Heart left ventricle (tissue), 16 donors: ENCODE data around the gene PIGC. TPM values are rescaled to one million over a fixed set of nuclear protein-coding genes. Genes with fewer than 3 reads are reported as not detected.
"Not testable (repeated sequence)": the region's sequence is repeated elsewhere in the genome, so short reads cannot be mapped to it uniquely, and the experiment has no call there.

Experiments used
- ATAC-seq, 4 donors: fragments of 200-7000 bp; cut with Tn5 transposase; one replicate each; pipeline ENCODE4 v1.9.1; 2020 to 2022; ENCODE audit warnings: moderate library complexity in 4 of 4, mild to moderate bottlenecking in 3 of 4, moderate number of reproducible peaks in 1 of 4
- DNase-seq, 5 donors: peaks; one replicate each; pipeline ENCODE4 v3.0.0-alpha.2; 2020
- H3K27ac ChIP-seq, 12 donors: fragments of 200-600 bp; sonication (generic) in 4 of 12; one replicate each; pipeline versions ENCODE4 v1.5.0 to v1.8.0; 2016 to 2022; ENCODE audit warnings: mild to moderate bottlenecking in 2 of 12
- H3K27me3 ChIP-seq, 9 donors: fragments of 200-600 bp; sonication (generic) in 2 of 9; one replicate each; pipeline versions ENCODE4 v1.5.1 to v1.8.0; 2016 to 2022; ENCODE audit warnings: mild to moderate bottlenecking in 3 of 9
- H3K36me3 ChIP-seq, 9 donors: fragments of 200-600 bp; sonication (generic) in 2 of 9; one replicate each; pipeline versions ENCODE4 v1.5.0 to v1.8.0; 2018 to 2022; ENCODE audit warnings: mild to moderate bottlenecking in 2 of 9
- H3K4me1 ChIP-seq, 12 donors: fragments of 200-600 bp; sonication (generic) in 4 of 12; one replicate each; pipeline versions ENCODE4 v1.5.0 to v1.8.0; 2016 to 2022; ENCODE audit warnings: mild to moderate bottlenecking in 3 of 12
- H3K4me3 ChIP-seq, 12 donors: fragments of 200-600 bp; sonication (generic) in 4 of 12; one replicate each; pipeline versions ENCODE4 v1.5.0 to v1.8.0; 2017 to 2022; ENCODE audit warnings: mild to moderate bottlenecking in 9 of 12, moderate library complexity in 4 of 12
- H3K9me3 ChIP-seq, 12 donors: fragments of 200-600 bp; sonication (generic) in 4 of 12; one replicate each; pipeline versions ENCODE4 v1.5.0 to v1.8.0; 2016 to 2022; ENCODE audit warnings: mild to moderate bottlenecking in 1 of 12
- POLR2A ChIP-seq, 2 donors: fragments of 450-650 bp; IDR thresholded peaks; one replicate each; pipeline ENCODE4 v1.6.1; 2017; ENCODE audit warnings: antibody characterized with exemption in 2 of 2, mild to moderate bottlenecking in 2 of 2, moderate library complexity in 2 of 2
- WGBS, 4 donors: extraction: QIAGEN DNeasy Blood & Tissue Kit in 2 of 4; methylation state at CpG; one replicate each; pipeline versions ENCODE4 v1.1.5 to v1.1.7; 2013 to 2018; 5-methylcytosine and 5-hydroxymethylcytosine counted together
- intact Hi-C, 10 donors: fragments of 100-400 bp; cut with DNase I; formaldehyde crosslinking; loops; one replicate each; pipeline versions ENCODE4 v1.11.1 to v1.14.2; 2022
- polyA plus RNA-seq, 2 donors: library from polyadenylated mRNA; stranded (reverse); fragments of 200-250 nt; gene quantifications; one replicate each; pipeline ENCODE4 v1.2.3, GENCODE V29; 2013
- total RNA-seq, 9 donors: library from RNA; depleted of rRNA in 2 of 9; stranded (reverse); fragments of >200 nt in 2 of 9; fragmentation: NEBNext Ultra II Directional in 3 of 9; extraction: Animal tissue kit (Norgen Biotek cat#: 25700) in 3 of 9; gene quantifications; one replicate each; pipeline versions ENCODE4 v1.1.0 to v1.2.4, GENCODE V29; 2016 to 2023
- TF ChIP-seq, protein P1 (sequence below), 12 donors: fragments of 200-600 bp; sonication (generic) in 4 of 12; IDR thresholded peaks; one replicate each; pipeline versions ENCODE4 v1.5.0 to v1.8.0; 2018 to 2022; ENCODE audit warnings: antibody characterized with exemption in 12 of 12, mild to moderate bottlenecking in 5 of 12
- donor health status: ischemic (EF 13 %, LVEDD 7.1; RV severe dilation, severe dysfunction).
- donor health status: healthy with polysubstance abuse.
- donor health status: DM: no; HTN: yes; CAD: no.
- donor health status: DM: no; HTN: no; CAD: no.
- donor health status: ischemic (EF 25% LVEDD 6.9; RV normal size, moderate dysfunction).
- donor health status: ischemic (EF 25% LVEDD 5.7; RV mildly dilated, moderate dysfunction).
- donor health status: healthy.
- donor health status: DM: yes; HTN: yes; CAD: no.
- donor health status: ischemic (EF 35%, LVEDD 5.7; RV mildly dilated, moderate dysfunction).
- donor health status: nonischemic (EF 11% LVEDD 7.7; RV severe dilation, severe dysfunction).
- donor health status: DM: yes; HTN: yes; CAD: no.
- donor health status: PGD.
- donor health status: ischemic (EF 29% LVEDD 5.4; RV normal size, mild dysfunction).
- donor health status: nonischemic (EF 23%, LVEDD 6.1; RV moderate dilation, normal function).

The PIGC gene
- total and polyA plus RNA-seq, 11 donors = 12.3 to 22.9 (median 15.7) TPM

DNA sequence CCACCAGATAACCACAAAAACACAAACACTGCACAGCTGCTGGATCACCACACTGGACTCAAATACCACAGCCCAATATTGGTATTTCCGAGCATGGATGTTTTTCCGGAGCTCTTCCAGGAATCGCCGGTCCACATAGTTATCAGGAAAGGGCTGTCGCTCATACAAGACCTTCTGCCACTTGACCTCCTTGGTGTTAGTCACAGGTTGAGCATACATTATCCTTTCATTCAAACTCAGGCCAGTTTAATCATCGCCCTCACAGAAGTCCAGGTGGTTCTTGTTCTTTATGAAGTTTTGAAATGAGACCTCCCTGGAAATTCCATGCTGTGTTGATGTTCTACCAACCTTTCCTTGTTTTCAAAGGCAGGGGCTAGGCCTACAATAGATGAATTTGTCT lies 1.5 kb downstream of the PIGC start:
- no peak for DNase-seq
- H3K27me3 ChIP-seq = no peaks in the 10 kb centered on the region
- H3K36me3 ChIP-seq = peaks cover 0 to 11% (median 2%) of the 10 kb centered on the region in 9 donors
- H3K27ac ChIP-seq = no peak overlapping the region
- WGBS, 4 donors = 89 to 95% (median 89%) methylated on average over 6 of the region's 6 CpGs
- TF ChIP-seq, protein P1, sequence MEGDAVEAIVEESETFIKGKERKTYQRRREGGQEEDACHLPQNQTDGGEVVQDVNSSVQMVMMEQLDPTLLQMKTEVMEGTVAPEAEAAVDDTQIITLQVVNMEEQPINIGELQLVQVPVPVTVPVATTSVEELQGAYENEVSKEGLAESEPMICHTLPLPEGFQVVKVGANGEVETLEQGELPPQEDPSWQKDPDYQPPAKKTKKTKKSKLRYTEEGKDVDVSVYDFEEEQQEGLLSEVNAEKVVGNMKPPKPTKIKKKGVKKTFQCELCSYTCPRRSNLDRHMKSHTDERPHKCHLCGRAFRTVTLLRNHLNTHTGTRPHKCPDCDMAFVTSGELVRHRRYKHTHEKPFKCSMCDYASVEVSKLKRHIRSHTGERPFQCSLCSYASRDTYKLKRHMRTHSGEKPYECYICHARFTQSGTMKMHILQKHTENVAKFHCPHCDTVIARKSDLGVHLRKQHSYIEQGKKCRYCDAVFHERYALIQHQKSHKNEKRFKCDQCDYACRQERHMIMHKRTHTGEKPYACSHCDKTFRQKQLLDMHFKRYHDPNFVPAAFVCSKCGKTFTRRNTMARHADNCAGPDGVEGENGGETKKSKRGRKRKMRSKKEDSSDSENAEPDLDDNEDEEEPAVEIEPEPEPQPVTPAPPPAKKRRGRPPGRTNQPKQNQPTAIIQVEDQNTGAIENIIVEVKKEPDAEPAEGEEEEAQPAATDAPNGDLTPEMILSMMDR (IDR thresholded peaks at IDR 0.05) = no peak
- TF ChIP-seq POLR2A (IDR thresholded peaks at IDR 0.05) = no peak
- peaks cover 0 to 23% (median 12%) of the 10 kb centered on the region in 12 donors for H3K4me1 ChIP-seq
- peak overlapping the region in 4 of 12 donors; percentile 77 to 100 (median 88) for H3K4me3 ChIP-seq
- intact Hi-C loops = loop anchor here in 5 of 10 donors (5.0 to 10.0 kb wide), 4 partner anchors 438 to 640 kb away; no protein-coding TSS in a partner anchor
- H3K9me3 ChIP-seq = peaks cover 0 to 12% (median 0%) of the 10 kb centered on the region in 12 donors
- no peak for ATAC-seq

DNA sequence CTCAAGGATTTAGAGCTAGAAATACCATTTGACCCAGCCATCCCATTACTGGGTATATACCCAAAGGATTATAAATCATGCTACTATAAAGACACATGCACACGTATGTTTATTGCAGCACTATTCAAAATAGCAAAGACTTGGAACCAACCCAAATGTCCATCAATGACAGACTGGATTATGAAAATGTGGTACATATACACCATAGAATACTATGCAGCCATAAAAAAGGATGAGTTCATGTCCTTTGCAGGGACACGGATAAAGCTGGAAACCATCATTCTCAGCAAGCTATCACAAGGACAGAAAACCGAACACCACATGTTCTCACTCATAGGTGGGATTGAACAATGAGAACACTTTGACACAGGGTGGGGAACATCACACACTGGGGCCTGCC lies 6.7 kb downstream of the PIGC start:
- not testable (repeated sequence) for H3K4me1 ChIP-seq, ATAC-seq
- 95 to 98% (median 95%) methylated on average over 3 of the region's 3 CpGs for WGBS, 4 donors

DNA sequence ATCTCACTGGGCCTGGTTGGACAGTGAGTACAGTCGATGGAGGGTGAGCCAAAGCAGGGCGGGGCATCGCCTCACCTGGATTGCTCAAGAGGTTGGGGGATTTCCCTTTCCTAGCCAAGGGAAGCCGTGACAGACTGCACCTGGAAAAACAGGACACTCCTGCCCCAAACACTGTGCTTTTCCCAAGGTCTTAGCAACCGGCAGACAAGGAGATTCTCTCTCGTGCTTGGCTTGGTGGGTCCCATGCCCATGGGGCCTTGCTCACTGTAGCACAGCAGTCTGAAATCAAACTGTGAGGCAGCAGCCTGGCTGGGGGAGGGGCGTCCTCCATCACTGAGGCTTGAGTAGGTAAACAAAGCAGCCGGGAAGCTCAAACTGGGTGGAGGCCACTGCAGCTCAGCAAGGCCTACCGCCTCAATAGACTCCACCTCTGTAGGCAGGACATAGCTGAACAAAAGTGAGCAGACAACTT lies 12.1 kb downstream of the PIGC start:
- Histone ChIP-seq H3K36me3 (no peaks in the 10 kb centered on the region), H3K27me3 (no peaks in the 10 kb centered on the region), H3K4me3 (no peak overlapping the region), H3K27ac (no peak overlapping the region), H3K9me3 (peaks cover 0 to 15% (median 0%) of the 10 kb centered on the region in 12 donors), H3K4me1 (peaks cover 0 to 9% (median 0%) of the 10 kb centered on the region in 12 donors)
- DNase-seq (no peak), ATAC-seq (no peak)
- WGBS, 4 donors = 79 to 84% (median 83%) methylated on average over 6 to 9 of the region's 9 CpGs
- no peak for TF ChIP-seq POLR2A (IDR thresholded peaks at IDR 0.05)
- TF ChIP-seq, protein P1 (IDR thresholded peaks at IDR 0.05) = no peak
- intact Hi-C loops = no loop called here

More for the DNA sequence above, 6.7 kb downstream of the PIGC start:
- Histone ChIP-seq H3K36me3 (peaks cover 0 to 11% (median 2%) of the 10 kb centered on the region in 9 donors), H3K9me3 (peaks cover 0 to 28% (median 0%) of the 10 kb centered on the region in 12 donors)
- intact Hi-C loops, H3K4me3 ChIP-seq, H3K27ac ChIP-seq, DNase-seq, H3K27me3 ChIP-seq: not testable (repeated sequence)

DNA sequence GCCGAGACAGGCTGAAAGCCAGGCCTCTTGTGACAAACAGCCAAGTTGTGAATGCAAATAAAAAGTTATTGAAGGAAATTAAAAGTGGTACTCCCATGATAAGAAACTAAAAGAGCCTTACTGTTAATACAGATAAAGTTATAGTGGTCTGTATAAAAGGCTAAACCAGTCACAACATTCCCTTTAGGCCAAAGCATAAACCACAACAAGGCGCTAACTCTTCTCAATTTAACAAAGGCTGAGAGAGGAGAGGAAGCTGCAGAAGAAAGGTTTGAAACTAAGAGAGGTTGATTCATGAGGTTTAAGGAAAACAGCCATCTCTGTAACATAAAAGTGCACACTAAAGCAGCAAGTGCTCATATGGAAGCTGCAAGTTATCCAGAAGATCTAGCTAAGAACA lies 12.7 kb downstream of the PIGC start:
- peaks cover 0 to 12% (median 0%) of the 10 kb centered on the region in 12 donors for H3K4me1 ChIP-seq
- no peak for TF ChIP-seq POLR2A (IDR thresholded peaks at IDR 0.05)
- TF ChIP-seq, protein P1 (IDR thresholded peaks at IDR 0.05) = no peak
- no peak for DNase-seq
- H3K4me3 ChIP-seq = no peak overlapping the region
- H3K36me3 ChIP-seq = no peaks in the 10 kb centered on the region
- 87 to 91% (median 90%) methylated on average over 2 of the region's 2 CpGs for WGBS, 4 donors
- H3K27ac ChIP-seq = no peak overlapping the region
- ATAC-seq = no peak
- H3K27me3 ChIP-seq = no peaks in the 10 kb centered on the region
- intact Hi-C loops = no loop called here
- H3K9me3 ChIP-seq = peaks cover 0 to 12% (median 0%) of the 10 kb centered on the region in 12 donors

DNA sequence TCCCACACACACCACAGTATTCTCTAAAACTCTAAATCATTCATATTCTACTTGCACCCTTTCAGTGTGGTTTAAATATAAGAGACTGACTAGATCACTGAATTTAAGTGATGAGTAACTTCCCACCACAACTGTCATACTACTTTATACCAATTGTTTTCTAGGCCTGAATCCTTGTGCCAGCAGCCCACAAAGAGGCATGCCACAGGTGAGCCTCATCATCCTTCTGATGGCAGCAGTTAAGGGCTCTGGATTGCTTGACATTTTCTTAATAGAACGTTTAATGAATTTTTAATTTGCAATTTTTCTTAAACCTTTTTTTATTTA lies 13.8 kb downstream of the PIGC start:
- intact Hi-C loops = no loop called here
- no peak for ATAC-seq
- H3K4me3 ChIP-seq = no peak overlapping the region
- 86 to 94% (median 91%) methylated on average over 1 of the region's 1 CpG for WGBS, 4 donors
- no peak for DNase-seq
- H3K27ac ChIP-seq = no peak overlapping the region
- H3K9me3 ChIP-seq = peaks cover 0 to 6% (median 0%) of the 10 kb centered on the region in 12 donors
- H3K27me3 ChIP-seq = no peaks in the 10 kb centered on the region
- no peaks in the 10 kb centered on the region for H3K36me3 ChIP-seq
- TF ChIP-seq, protein P1 (IDR thresholded peaks at IDR 0.05) = no peak
- no peak for TF ChIP-seq POLR2A (IDR thresholded peaks at IDR 0.05)
- H3K4me1 ChIP-seq = peaks cover 0 to 12% (median 0%) of the 10 kb centered on the region in 12 donors
